ENCODE measurements around the gene KIF26B. TPM values are rescaled to one million over a fixed set of nuclear protein-coding genes. Genes with fewer than 3 reads are reported as not detected.
A peak's percentile ranks its signal among the peaks of the same experiment; 100 is the strongest.

The KIF26B gene
- total RNA-seq, 8 experiments from 2014 or later, result 0.25 to 21.5 (median 10.2) TPM

GRCh38 chr1:245748240-245748639 is 593.5 kb downstream of the KIF26B start:
- H3K4me1 ChIP-seq (replicated peaks in 1 of 2), result peaks cover 18 to 20% of the 10 kb centered on the region in 2 donors
- H3K4me3 ChIP-seq, result no peak overlapping the region
- in situ Hi-C loops (cut with MboI; ENCODE audit: low pct_unique_long_range_greater_than_20kb in 2 of 9, low sequenced_read_pairs in 9 of 9, unreplicated experiment in 9 of 9), result loop anchor here in 1 of 9 experiments (25.0 kb wide), 1 partner anchor 239 kb away; no protein-coding TSS in a partner anchor
- 40 to 100% (median 74%) methylated on average over 1 to 10 of the region's 10 CpGs; no CpG with 5 or more reads in 1 of the 10 experiments for WGBS, 10 experiments
- peak in 3 of 8 experiments; percentile 29 to 55 (median 42) for ATAC-seq (replicated peaks in 6 of 8)
- H3K27ac ChIP-seq, result no peak overlapping the region

GRCh38 chr1:245748646-245749045 is 593.9 kb downstream of the KIF26B start:
- Histone ChIP-seq H3K27ac (no peak overlapping the region), H3K4me1 (replicated peaks in 1 of 2) (peaks cover 18% of the 10 kb centered on the region in 2 donors), H3K4me3 (no peak overlapping the region)
- in situ Hi-C loops (cut with MboI; ENCODE audit: low pct_unique_long_range_greater_than_20kb in 2 of 9, low sequenced_read_pairs in 9 of 9, unreplicated experiment in 9 of 9), result loop anchor here in 1 of 9 experiments (25.0 kb wide), 1 partner anchor 239 kb away; no protein-coding TSS in a partner anchor
- WGBS, 10 experiments, result 50 to 100% (median 87%) methylated on average over 2 to 3 of the region's 3 CpGs
- ATAC-seq (replicated peaks in 6 of 8), result no peak

- WGBS, 10 experiments, result 45 to 94% (median 82%) methylated on average over 3 of the region's 3 CpGs; no CpG with 5 or more reads in 3 of the 10 experiments
- in situ Hi-C loops (cut with MboI; ENCODE audit: low pct_unique_long_range_greater_than_20kb in 2 of 9, low sequenced_read_pairs in 9 of 9, unreplicated experiment in 9 of 9), result loop anchor here in 1 of 9 experiments (25.0 kb wide), 1 partner anchor 238 kb away; no protein-coding TSS in a partner anchor
Observed at GRCh38 chr1:245749053-245749452, 594.3 kb downstream of the KIF26B start.

GRCh38 chr1:245750261-245750660 is 595.5 kb downstream of the KIF26B start:
- WGBS, 10 experiments, result 46 to 100% (median 80%) methylated on average over 1 to 3 of the region's 3 CpGs; no CpG with 5 or more reads in 1 of the 10 experiments
- H3K27ac ChIP-seq, result no peak overlapping the region
- H3K4me3 ChIP-seq, result no peak overlapping the region
- peaks cover 18 to 19% of the 10 kb centered on the region in 2 donors for H3K4me1 ChIP-seq (replicated peaks in 1 of 2)
- no peak for ATAC-seq (replicated peaks in 6 of 8)
- in situ Hi-C loops (cut with MboI; ENCODE audit: low pct_unique_long_range_greater_than_20kb in 2 of 9, low sequenced_read_pairs in 9 of 9, unreplicated experiment in 9 of 9), result no loop called here

More at GRCh38 chr1:245749053-245749452, 594.3 kb downstream of the KIF26B start:
- Histone ChIP-seq H3K27ac (no peak overlapping the region), H3K4me1 (replicated peaks in 1 of 2) (peaks cover 18 to 19% of the 10 kb centered on the region in 2 donors), H3K4me3 (no peak overlapping the region)
- no peak for ATAC-seq (replicated peaks in 6 of 8)

- in situ Hi-C loops (cut with MboI; ENCODE audit: low pct_unique_long_range_greater_than_20kb in 2 of 9, low sequenced_read_pairs in 9 of 9, unreplicated experiment in 9 of 9), result no loop called here
- peak in 2 of 8 experiments; percentile 37 to 43 for ATAC-seq (replicated peaks in 6 of 8)
- WGBS, 10 experiments, result 3 to 80% (median 34%) methylated on average over 2 to 4 of the region's 4 CpGs
- H3K4me3 ChIP-seq, result no peak overlapping the region
- H3K4me1 ChIP-seq (replicated peaks in 1 of 2), result peaks cover 18 to 19% of the 10 kb centered on the region in 2 donors
- no peak overlapping the region for H3K27ac ChIP-seq
Observed at GRCh38 chr1:245751116-245751515, 596.3 kb downstream of the KIF26B start.

GRCh38 chr1:245751726-245752470 is 597.1 kb downstream of the KIF26B start:
- peak overlapping the region in 1 of 2 donors; percentile 5 for H3K27ac ChIP-seq
- in situ Hi-C loops (cut with MboI; ENCODE audit: low pct_unique_long_range_greater_than_20kb in 2 of 9, low sequenced_read_pairs in 9 of 9, unreplicated experiment in 9 of 9), result no loop called here
- H3K4me3 ChIP-seq, result no peak overlapping the region
- 0 to 81% (median 40%) methylated on average over 1 to 12 of the region's 12 CpGs; no CpG with 5 or more reads in 1 of the 10 experiments for WGBS, 10 experiments
- ATAC-seq (replicated peaks in 6 of 8), result peak in 6 of 8 experiments; percentile 23 to 81 (median 64)
- H3K4me1 ChIP-seq (replicated peaks in 1 of 2), result peaks cover 18 to 19% of the 10 kb centered on the region in 2 donors

- 60 to 89% (median 80%) methylated on average over 1 to 3 of the region's 3 CpGs; no CpG with 5 or more reads in 5 of the 10 experiments for WGBS, 10 experiments
- Histone ChIP-seq H3K27ac (no peak overlapping the region), H3K4me1 (replicated peaks in 1 of 2) (peaks cover 18 to 19% of the 10 kb centered on the region in 2 donors), H3K4me3 (no peak overlapping the region)
- in situ Hi-C loops (cut with MboI; ENCODE audit: low pct_unique_long_range_greater_than_20kb in 2 of 9, low sequenced_read_pairs in 9 of 9, unreplicated experiment in 9 of 9), result no loop called here
- ATAC-seq (replicated peaks in 6 of 8), result no peak
Observed at GRCh38 chr1:245752561-245752960, 597.8 kb downstream of the KIF26B start.

GRCh38 chr1:245753807-245754206 is 599.0 kb downstream of the KIF26B start:
- H3K4me3 ChIP-seq, result no peak overlapping the region
- in situ Hi-C loops (cut with MboI; ENCODE audit: low pct_unique_long_range_greater_than_20kb in 2 of 9, low sequenced_read_pairs in 9 of 9, unreplicated experiment in 9 of 9), result no loop called here
- no peak overlapping the region for H3K27ac ChIP-seq
- no peak for ATAC-seq (replicated peaks in 6 of 8)
- peaks cover 14 to 19% of the 10 kb centered on the region in 2 donors for H3K4me1 ChIP-seq (replicated peaks in 1 of 2)
- WGBS, 10 experiments, result 50 to 100% (median 88%) methylated on average over 1 to 2 of the region's 2 CpGs; no CpG with 5 or more reads in 1 of the 10 experiments

GRCh38 chr1:245754463-245754961 is 599.7 kb downstream of the KIF26B start:
- peaks cover 14 to 19% of the 10 kb centered on the region in 2 donors for H3K4me1 ChIP-seq (replicated peaks in 1 of 2)
- in situ Hi-C loops (cut with MboI; ENCODE audit: low pct_unique_long_range_greater_than_20kb in 2 of 9, low sequenced_read_pairs in 9 of 9, unreplicated experiment in 9 of 9), result no loop called here
- H3K27ac ChIP-seq, result no peak overlapping the region
- WGBS, 10 experiments, result 60 to 100% (median 89%) methylated on average over 1 to 3 of the region's 3 CpGs; no CpG with 5 or more reads in 3 of the 10 experiments
- ATAC-seq (replicated peaks in 6 of 8), result peak in 3 of 8 experiments; percentile 30 to 62 (median 40)
- H3K4me3 ChIP-seq, result no peak overlapping the region

Measured in motor neuron (in vitro differentiated cells).